NCI-H526 treated with DMSO at 0.1 percent for 48 hours (cell line): ENCODE measurements around the gene NKX3-2.

Experiments
- DNase-seq: peaks from one replicate; lab custom pipeline; 2025; lab: John Stamatoyannopoulos, UW

The NKX3-2 gene

GRCh38 chr4:13545394-13545808, 1.1 kb upstream of the NKX3-2 start:
- peak; percentile 57 for DNase-seq

- peak; percentile 87 for DNase-seq
These were observed 492 bp upstream of the NKX3-2 start for GRCh38 chr4:13544606-13545393.

GRCh38 chr4:13543032-13543838, 1.1 kb downstream of the NKX3-2 start:
- no peak for DNase-seq

- DNase-seq = no peak
These were observed 1.7 kb downstream of the NKX3-2 start for GRCh38 chr4:13542577-13543031.

GRCh38 chr4:13541720-13542576, 2.4 kb downstream of the NKX3-2 start:
- DNase-seq = peak; percentile 53

GRCh38 chr4:13541176-13541604, 3.1 kb downstream of the NKX3-2 start:
- DNase-seq = no peak

GRCh38 chr4:13540446-13541175, 3.7 kb downstream of the NKX3-2 start:
- DNase-seq = no peak

- DNase-seq = no peak
These were observed 4.5 kb downstream of the NKX3-2 start for GRCh38 chr4:13539619-13540445.

GRCh38 chr4:13539047-13539618, 5.2 kb downstream of the NKX3-2 start:
- DNase-seq = no peak

- no peak for DNase-seq
These were observed 5.8 kb downstream of the NKX3-2 start for GRCh38 chr4:13538427-13538973.

- no peak for DNase-seq
These were observed 6.5 kb downstream of the NKX3-2 start for GRCh38 chr4:13537832-13538177.

GRCh38 chr4:13537011-13537831, 7.1 kb downstream of the NKX3-2 start:
- DNase-seq = no peak

GRCh38 chr4:13536607-13537006, 7.7 kb downstream of the NKX3-2 start:
- no peak for DNase-seq

- peak; percentile 7 for DNase-seq
These were observed 8.5 kb downstream of the NKX3-2 start for GRCh38 chr4:13535708-13536361.

GRCh38 chr4:13535118-13535517, 9.2 kb downstream of the NKX3-2 start:
- no peak for DNase-seq

GRCh38 chr4:13534344-13535063, 9.8 kb downstream of the NKX3-2 start:
- no peak for DNase-seq

GRCh38 chr4:13533670-13534343, 10.5 kb downstream of the NKX3-2 start:
- no peak for DNase-seq
